Breast epithelium (tissue), 4 donors: ENCODE measurements around the gene CCDC178. TPM values are rescaled to one million over a fixed set of nuclear protein-coding genes. Genes with fewer than 3 reads are reported as not detected.

Experiments used
- DNase-seq, 2 donors: peaks; one replicate each; pipeline ENCODE4 v3.0.0-alpha.2; 2019; ENCODE audit warnings: low spot score in 2 of 2
- H3K27ac ChIP-seq, 2 donors: fragments of 200-600 bp; sonication (generic) in 1 of 2; one replicate each; pipeline ENCODE4 v1.5.1; 2016 to 2019; ENCODE audit warnings: mild to moderate bottlenecking in 1 of 2
- H3K27me3 ChIP-seq, 2 donors: fragments of 200-600 bp; sonication (generic) in 1 of 2; one replicate each; pipeline versions ENCODE4 v1.5.1 to v1.6.0; 2017 to 2019; ENCODE audit warnings: control low read depth in 1 of 2, mild to moderate bottlenecking in 1 of 2
- H3K36me3 ChIP-seq: fragments of 200-600 bp; one replicate; pipeline ENCODE4 v1.5.1; 2019
- H3K4me1 ChIP-seq, 2 donors: fragments of 200-600 bp; sonication (generic); one replicate each; pipeline ENCODE4 v1.5.1; 2016 to 2019; ENCODE audit warnings: control low read depth in 1 of 2
- H3K4me3 ChIP-seq, 3 donors: fragments of 200-600 bp; sonication (generic); 1 replicate in 2 of 3; 2 replicates in 1 of 3; pipeline ENCODE4 v1.5.1; 2016 to 2019; ENCODE audit warnings: mild to moderate bottlenecking in 3 of 3, moderate library complexity in 2 of 3
- H3K9me3 ChIP-seq, 2 donors: fragments of 200-600 bp; sonication (generic) in 1 of 2; one replicate each; pipeline ENCODE4 v1.5.1; 2016 to 2019; ENCODE audit warnings: control low read depth in 1 of 2
- POLR2A ChIP-seq: fragments of 450-650 bp; IDR thresholded peaks from one replicate; pipeline ENCODE4 v1.6.1; 2016; ENCODE audit warnings: antibody characterized with exemption, mild to moderate bottlenecking, moderate library complexity
- POLR2AphosphoS5 ChIP-seq, 3 donors: sonication (generic); formaldehyde crosslinking; IDR thresholded peaks; one replicate each; pipeline ENCODE4 v1.6.1; 2017; ENCODE audit warnings: antibody characterized with exemption in 3 of 3
- intact Hi-C: fragments of 100-400 bp; cut with DNase I; formaldehyde crosslinking; loops from one replicate; pipeline ENCODE4 v1.15.1; 2023; ENCODE audit warnings: low total_unique reads
- total RNA-seq, 3 donors: library from RNA; depleted of rRNA; stranded (reverse); fragments of >200 nt; gene quantifications; one replicate each; pipeline ENCODE4 v1.1.0, GENCODE V29; 2016
- TF ChIP-seq, protein P1 (sequence below), 3 donors: fragments of 450-650 bp; IDR thresholded peaks; one replicate each; pipeline ENCODE4 v1.5.1; 2016 to 2017; ENCODE audit warnings: antibody characterized with exemption in 3 of 3, mild to moderate bottlenecking in 3 of 3, moderate library complexity in 3 of 3

CCDC178 gene
- total RNA-seq, 3 donors from 2014 or later = 1.6 to 4.6 (median 3.5) TPM

- Histone ChIP-seq H3K27ac (no peak overlapping the region), H3K36me3 (no peaks in the 10 kb centered on the region), H3K9me3 (no peaks in the 10 kb centered on the region), H3K4me3 (no peak overlapping the region), H3K4me1 (no peaks in the 10 kb centered on the region), H3K27me3 (no peaks in the 10 kb centered on the region)
- intact Hi-C loops = no loop called here
- TF ChIP-seq POLR2AphosphoS5 (IDR thresholded peaks at IDR 0.05) (no peak), POLR2A (no peak)
- TF ChIP-seq, protein P1, sequence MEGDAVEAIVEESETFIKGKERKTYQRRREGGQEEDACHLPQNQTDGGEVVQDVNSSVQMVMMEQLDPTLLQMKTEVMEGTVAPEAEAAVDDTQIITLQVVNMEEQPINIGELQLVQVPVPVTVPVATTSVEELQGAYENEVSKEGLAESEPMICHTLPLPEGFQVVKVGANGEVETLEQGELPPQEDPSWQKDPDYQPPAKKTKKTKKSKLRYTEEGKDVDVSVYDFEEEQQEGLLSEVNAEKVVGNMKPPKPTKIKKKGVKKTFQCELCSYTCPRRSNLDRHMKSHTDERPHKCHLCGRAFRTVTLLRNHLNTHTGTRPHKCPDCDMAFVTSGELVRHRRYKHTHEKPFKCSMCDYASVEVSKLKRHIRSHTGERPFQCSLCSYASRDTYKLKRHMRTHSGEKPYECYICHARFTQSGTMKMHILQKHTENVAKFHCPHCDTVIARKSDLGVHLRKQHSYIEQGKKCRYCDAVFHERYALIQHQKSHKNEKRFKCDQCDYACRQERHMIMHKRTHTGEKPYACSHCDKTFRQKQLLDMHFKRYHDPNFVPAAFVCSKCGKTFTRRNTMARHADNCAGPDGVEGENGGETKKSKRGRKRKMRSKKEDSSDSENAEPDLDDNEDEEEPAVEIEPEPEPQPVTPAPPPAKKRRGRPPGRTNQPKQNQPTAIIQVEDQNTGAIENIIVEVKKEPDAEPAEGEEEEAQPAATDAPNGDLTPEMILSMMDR (IDR thresholded peaks at IDR 0.05) = no peak
- DNase-seq = no peak
Measured at GRCh38 chr18:33291539-33291938, 149.0 kb downstream of the CCDC178 start.

GRCh38 chr18:33288082-33288716, 152.3 kb downstream of the CCDC178 start:
- Histone ChIP-seq H3K36me3 (no peaks in the 10 kb centered on the region), H3K27me3 (no peaks in the 10 kb centered on the region), H3K9me3 (no peaks in the 10 kb centered on the region), H3K4me1 (no peaks in the 10 kb centered on the region), H3K4me3 (no peak overlapping the region), H3K27ac (no peak overlapping the region)
- intact Hi-C loops = no loop called here
- TF ChIP-seq POLR2A (no peak), POLR2AphosphoS5 (IDR thresholded peaks at IDR 0.05) (no peak)
- TF ChIP-seq, protein P1 (IDR thresholded peaks at IDR 0.05) = no peak
- no peak for DNase-seq

- Histone ChIP-seq H3K4me1 (no peaks in the 10 kb centered on the region), H3K9me3 (no peaks in the 10 kb centered on the region), H3K4me3 (no peak overlapping the region), H3K27ac (no peak overlapping the region), H3K36me3 (no peaks in the 10 kb centered on the region), H3K27me3 (no peaks in the 10 kb centered on the region)
- DNase-seq = no peak
- TF ChIP-seq, protein P1 (IDR thresholded peaks at IDR 0.05) = no peak
- TF ChIP-seq POLR2A (no peak), POLR2AphosphoS5 (IDR thresholded peaks at IDR 0.05) (no peak)
- intact Hi-C loops = no loop called here
Measured at GRCh38 chr18:33282709-33283333, 157.7 kb downstream of the CCDC178 start.

DNA sequence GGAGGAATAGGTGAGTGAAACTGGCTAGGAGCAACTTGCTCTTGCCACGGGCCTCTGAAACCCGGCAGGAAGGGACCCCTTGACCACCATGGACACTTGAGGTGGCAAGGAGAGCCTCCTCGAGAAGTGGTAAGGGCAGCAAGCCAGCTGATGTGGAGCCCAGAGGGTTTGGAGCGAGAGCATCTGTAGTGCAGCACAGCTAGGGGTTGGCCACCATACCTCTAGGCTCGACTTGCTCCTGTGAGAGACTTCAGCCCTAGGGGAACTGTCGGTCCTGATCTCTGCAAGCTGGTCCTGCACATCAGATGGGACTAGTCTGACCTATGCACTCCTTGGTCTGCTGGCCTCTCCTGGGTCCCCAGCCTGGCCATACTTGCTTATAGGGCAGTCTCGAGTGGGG, 158.4 kb downstream of the CCDC178 start:
- Histone ChIP-seq H3K4me3 (no peak overlapping the region), H3K9me3 (no peaks in the 10 kb centered on the region), H3K27me3 (no peaks in the 10 kb centered on the region), H3K36me3 (no peaks in the 10 kb centered on the region), H3K4me1 (no peaks in the 10 kb centered on the region), H3K27ac (no peak overlapping the region)
- no peak for DNase-seq
- intact Hi-C loops = no loop called here
- no peak for TF ChIP-seq POLR2A
- TF ChIP-seq, protein P1 (IDR thresholded peaks at IDR 0.05) = no peak
- no peak for TF ChIP-seq POLR2AphosphoS5 (IDR thresholded peaks at IDR 0.05)

DNA sequence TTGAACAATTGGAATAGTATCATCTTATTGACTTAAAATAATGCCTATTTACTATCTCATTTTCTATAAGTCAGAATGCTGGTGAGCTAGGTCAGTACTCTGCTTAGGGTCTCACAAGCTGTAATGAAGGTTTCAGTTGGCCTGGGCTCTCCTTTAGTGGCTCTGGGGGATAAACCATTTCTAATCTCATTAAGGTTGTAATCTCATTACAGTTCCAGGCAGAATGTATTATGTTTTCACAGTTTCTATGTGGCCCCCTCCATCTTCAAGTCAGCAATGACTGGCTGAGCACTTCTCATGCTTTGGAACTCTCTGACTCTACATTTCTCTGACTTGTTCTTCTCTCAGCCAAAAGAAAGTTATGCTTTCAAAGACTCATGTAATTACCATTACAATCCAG, 163.1 kb downstream of the CCDC178 start:
- no peaks in the 10 kb centered on the region for H3K4me1 ChIP-seq
- intact Hi-C loops = no loop called here
- H3K36me3 ChIP-seq = no peaks in the 10 kb centered on the region
- no peak overlapping the region for H3K27ac ChIP-seq
- H3K4me3 ChIP-seq = no peak overlapping the region
- no peaks in the 10 kb centered on the region for H3K27me3 ChIP-seq
- no peaks in the 10 kb centered on the region for H3K9me3 ChIP-seq
- DNase-seq = no peak
- no peak for TF ChIP-seq POLR2AphosphoS5 (IDR thresholded peaks at IDR 0.05)
- TF ChIP-seq, protein P1 (IDR thresholded peaks at IDR 0.05) = no peak
- no peak for TF ChIP-seq POLR2A
